IPS-NIHi11 (cell line): ENCODE data around the gene BMX.

Source experiments
- DNase-seq: peaks from one replicate; pipeline ENCODE4 v3.0.0; 2012; ENCODE audit warnings: mixed read lengths, low spot score

The BMX gene

DNA sequence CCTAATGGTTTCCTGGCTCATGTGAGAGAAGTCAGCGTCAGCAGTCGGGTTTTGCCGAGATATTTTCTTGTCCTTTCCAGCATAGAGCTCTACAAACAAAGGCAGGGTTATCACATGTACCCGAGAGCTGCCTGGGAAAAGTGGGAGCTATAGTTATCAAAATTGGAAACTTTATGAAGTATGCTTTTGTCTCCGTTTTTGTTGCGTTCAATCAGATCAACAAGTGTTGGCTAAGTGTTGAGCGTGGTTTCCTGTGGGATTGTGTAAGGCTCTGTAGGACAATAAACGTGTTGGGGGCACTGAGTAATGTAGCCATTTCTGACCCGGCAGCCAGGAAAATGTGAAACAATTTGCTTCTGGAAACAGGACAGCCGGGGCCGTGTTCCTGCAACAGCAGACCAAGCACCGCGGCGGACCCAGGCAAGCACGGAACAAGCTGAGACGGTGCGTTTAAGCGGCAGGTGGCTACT is at the start of gene BMX:
TSS of gene BMX (plus strand) at position 311 of the 470 bp plus-strand sequence. CDS start 7,547 bp downstream, outside the sequence.
- no peak for DNase-seq

DNA sequence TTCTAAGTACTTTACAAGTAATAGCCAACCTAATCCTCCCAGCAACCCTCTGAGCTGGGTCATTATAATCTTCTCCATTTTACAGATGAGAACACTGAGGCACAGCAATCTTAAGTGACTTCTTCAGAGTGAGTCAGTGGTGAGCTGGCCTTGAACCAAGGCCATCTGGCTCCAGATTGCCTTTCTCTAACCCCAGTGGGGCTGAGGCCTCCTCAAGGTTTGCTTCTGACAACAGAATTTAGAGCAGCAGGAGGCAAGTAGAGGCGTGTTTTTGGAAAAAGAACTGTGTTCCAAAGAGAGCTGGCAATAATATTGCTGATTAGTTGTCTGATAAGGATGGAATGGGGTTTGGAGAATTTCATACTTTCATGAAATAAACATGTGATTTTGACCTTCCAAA is 48.7 kb upstream of the BMX start:
- no peak for DNase-seq

DNA sequence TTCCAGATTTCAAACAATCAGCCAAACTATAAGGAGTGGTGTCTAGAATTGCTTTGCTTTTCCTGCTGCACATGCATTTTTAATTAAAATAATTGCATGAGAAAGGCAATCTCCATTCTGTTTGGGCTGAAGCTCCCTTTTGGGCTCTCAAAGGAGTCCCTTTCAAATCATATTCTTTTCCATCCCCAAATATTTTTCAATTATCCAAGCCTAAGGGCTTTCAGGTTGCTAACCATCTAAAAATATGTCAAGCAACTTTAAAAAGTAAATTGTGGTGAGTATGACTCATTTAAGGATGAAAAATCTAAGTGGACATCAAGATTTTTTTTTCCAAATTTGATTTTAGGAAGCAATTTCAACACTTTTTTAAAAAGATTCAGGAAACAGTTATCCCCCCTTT is 35.9 kb upstream of the BMX start:
- no peak for DNase-seq

DNA sequence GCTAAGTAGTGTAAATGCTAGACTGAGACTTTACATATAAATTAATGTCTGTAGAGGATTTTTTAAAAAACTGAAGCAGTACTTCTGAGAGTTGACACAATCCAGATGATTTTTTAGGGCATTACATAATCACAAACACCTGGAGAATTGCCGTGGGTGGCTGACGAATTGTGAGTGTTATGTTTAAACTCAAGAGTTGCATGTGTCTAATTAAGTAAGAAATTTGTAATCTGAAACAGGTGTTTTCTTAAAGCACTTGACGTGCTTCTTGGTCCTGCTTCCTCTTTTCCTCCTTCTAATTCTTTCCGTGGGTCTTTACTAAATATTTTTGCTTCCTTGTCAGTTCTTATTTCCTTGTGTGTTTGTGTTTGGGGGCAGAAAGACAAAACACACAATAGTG is 35.3 kb upstream of the BMX start:
- no peak for DNase-seq

DNA sequence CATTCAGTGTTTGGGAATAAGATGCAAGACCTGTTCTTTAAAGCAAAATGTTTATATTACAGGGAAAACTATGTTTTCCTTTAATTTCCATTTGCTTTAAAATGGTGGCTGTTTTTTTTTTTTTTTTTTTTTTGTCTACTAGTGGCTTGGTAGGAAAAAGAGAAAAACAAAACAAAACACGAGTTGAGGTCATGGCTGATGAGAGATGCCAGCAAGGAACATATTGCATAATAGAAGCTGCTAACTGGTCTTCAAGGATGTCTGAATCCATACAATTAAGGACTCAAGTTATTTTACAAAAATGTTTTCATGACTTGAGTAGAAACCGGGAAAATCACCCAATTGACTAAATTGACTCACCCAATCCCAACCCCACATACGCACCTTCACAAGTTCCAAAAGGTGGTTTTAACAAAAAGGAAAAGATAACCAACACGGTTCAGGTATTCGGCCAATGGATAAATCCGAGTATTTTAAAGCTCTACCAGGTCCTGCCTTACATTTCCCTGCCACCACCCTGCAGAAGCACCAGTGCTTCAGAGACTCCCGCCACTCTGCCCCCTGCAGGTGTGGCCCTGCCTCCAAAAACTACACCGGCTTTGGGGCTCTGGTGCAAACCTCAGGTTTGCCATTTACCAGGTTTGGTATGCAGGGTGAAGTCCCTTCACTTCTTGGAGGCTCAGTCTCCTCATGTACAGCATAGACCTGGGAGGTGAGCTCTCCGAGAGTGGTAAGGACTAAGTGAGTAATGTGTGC is 34.5 kb upstream of the BMX start:
- DNase-seq = peak; percentile 21

DNA sequence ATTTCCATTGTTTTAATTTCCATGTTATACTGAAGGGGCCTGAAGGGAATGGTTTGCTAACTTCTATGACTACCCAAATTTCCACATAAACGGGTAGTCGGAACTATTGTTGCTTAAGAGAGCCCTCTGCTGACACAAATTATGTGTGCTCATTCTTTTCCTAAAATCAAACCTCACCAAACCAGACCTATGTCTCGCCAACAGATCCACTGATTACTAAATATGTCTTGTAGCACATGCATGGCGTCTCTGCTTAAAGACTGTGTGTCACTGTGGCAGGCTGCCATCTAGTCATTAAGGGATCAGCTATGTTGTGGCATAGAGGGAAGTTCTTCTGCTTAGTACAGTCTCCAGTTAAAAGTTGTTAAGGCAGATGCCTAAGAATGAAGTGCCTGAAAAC is 32.6 kb upstream of the BMX start:
- no peak for DNase-seq

DNA sequence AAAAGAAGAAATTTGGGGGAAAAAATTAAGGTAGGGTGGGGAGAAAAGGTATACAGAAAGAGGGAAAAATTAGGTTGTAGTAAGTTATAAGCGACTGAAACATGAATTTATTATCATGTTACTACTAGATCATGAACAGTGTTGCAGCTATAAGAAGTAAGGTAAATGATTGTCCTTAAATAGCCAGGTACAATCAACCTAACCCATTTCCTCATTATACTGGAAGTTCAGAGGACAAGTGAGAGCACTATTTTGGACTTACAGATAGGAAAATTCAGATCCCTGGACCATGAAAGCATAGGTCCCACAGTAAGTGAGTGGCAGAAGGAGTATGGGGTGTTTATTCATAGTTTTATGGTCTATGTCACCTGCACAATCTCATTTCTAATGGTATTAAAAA is 31.0 kb upstream of the BMX start:
- no peak for DNase-seq

DNA sequence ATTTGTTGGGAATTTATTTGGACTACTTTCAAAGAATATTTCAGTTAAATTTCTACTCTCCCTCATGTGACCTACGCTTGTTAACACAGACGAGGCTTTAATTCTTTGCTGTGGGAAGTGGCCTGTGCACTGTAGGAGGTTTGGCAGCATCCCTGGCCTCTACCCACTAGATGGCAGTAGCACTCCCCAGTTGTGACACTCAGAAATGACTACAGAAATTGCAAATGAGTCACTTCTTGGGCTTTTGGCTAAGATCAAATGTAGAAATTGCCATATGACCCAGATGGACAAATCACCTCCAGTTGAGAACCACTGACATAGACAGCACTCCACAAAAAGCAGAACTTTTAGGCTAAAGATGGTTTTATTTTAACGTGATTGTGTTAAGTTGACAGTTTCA is 29.6 kb upstream of the BMX start:
- DNase-seq = peak; percentile 20

DNA sequence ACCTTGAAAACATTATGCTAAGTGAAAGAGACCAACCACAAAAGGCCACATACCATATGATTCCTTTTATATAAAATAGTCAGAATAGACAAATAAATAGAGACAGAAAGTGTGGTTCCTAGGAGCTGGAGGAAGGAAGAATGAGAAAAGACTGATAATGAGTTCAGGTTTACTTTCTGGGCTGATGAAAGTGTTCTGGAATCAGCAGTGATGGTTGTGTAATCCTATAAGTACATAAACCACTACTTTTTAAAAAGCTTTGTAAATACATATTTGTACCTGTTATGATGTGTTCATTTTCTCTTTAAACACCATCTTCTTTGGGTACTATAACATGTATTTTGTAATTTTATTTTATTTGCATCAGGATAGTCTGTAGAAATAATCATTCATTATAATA is 28.1 kb upstream of the BMX start:
- DNase-seq = no peak

DNA sequence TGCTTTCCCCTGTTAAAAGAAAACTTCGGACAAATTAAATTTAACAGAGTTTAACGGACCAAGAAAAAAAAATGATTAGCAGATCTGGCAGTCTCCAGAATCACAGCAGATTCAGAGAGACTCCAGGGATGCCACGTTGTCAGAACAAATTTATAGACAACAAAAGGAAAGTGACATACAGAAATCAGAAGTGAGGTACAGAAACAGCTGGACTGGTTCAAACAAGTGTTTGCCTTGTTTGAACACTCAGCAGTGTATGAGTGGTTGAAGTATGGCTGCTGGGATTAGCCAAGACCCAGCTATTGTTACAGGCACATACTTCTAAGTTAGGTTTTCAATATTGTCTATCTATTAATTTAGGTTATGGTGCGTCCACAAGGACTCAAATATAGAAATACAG is 26.6 kb upstream of the BMX start:
- DNase-seq = no peak

DNA sequence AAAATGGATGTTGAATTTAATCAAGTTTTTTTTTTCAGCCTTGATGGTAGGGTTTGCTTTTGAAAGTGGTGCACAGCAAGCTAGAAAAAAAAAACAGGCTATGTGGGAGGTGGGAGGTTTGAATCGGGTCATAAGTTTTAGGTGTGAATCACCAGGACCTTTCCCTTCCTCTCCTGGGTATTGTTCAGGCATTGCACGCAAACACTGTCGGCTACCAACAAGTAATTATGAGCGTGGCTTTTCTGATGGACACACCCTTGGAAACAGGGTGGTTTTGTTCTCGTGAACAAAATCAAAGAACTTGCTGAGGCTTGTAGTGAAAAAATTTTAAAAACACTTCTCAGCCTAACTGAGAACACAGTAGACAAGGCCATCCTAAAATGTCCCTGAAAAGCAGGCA is 25.6 kb upstream of the BMX start:
- DNase-seq = no peak

DNA sequence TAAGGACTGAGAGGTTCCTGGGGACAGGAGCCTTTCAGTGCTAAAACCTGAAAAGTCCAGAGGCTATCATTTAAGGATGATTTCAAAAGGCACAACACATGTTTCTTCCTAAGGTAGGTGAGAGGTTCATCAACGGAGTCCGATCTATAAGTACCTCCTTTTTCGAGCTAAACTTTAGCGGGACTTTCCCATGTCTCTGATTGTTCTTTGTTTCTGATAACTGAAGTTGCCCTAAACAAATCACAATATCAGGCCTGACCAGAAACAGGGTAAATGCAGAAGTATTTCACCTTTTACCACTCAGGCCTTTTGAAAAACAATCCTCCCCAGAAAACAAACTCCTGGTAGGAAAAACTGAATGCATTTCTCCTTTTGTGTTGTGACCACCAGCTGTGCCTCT is 25.1 kb upstream of the BMX start:
- DNase-seq = no peak

DNA sequence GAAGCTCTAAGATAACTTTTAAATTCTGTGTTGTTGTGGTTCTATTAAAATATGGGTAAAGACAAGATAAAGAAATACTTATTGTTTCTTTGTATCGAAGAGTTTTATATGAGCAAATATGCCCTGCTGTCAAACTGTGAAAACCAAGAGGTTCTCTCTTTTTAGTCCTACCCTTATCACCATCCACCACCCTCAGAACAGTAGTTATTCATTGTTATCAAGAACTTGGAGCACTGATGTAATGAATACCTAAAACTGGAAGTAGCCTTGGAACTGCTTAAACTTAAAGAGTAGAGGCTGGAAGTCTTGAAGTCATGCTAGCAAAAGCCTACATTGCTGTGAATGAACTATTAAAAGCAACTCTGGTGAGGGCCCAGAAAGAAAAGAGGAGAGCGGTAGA is 16.7 kb upstream of the BMX start:
- DNase-seq = no peak

DNA sequence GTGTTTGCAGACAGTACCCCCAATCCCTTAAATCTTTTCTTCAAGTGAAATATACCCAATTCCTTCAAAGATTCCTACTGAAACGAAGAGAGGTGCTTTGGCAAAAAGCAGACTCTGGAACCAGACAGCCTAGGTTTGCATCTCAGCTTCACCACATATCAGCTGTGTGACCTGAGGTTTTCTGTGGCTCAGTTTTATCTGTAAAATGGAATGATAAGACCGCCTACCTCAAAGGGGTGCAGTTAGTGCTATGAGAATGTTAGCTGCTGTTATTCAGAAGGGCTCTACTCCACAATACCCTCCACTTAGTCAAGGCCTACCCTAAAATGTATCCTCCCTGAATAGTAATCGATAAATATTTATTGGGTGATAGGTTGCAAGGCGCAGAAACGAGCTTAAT is 8.1 kb upstream of the BMX start:
- DNase-seq = no peak

DNA sequence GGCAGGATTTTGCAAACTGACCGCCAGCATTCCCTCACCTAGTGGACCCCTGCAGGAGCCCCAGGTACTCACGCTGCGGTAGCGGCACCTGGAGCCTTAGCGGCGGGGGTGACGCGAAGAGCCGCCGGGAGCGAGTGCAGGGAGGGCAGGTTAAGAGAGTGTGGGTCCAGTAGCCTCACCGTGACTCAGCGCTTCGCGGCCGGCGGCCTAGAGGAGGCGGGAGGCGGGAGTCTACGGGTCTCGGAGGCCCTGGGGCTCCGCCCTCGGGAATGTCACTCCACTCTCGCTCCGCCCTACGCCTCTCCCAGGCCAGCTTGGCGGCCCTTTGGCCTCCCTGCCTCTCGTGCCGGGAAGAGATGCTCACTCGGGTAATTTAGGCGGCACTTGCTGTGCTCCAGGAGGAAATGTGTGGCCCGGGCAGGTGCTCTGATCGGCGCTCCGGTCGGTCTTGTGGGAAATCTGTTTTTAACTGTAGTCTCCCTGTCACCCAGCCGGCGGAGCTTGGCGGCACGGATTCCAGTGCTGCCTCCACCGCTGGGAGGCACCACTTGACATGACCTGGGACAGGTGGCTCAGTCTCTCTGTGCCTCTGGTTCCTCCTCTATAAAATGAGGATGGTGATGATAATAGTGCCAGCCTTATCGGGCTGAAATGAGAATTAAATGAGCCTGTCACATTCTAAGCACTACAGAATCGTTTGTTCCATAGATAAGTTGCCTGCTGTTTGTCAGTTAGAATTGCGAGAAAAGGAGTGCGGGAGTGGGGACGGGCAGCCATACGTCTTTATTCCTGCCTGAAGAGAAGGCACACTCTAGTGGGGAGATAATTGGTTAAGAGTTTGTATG is 7.3 kb upstream of the BMX start, which contains the start of gene PIR:
TSS of gene PIR (minus strand) at position 216 of the 845 bp plus-strand sequence. CDS start 2,076 bp downstream, outside the sequence.
- DNase-seq = peak; percentile 91

DNA sequence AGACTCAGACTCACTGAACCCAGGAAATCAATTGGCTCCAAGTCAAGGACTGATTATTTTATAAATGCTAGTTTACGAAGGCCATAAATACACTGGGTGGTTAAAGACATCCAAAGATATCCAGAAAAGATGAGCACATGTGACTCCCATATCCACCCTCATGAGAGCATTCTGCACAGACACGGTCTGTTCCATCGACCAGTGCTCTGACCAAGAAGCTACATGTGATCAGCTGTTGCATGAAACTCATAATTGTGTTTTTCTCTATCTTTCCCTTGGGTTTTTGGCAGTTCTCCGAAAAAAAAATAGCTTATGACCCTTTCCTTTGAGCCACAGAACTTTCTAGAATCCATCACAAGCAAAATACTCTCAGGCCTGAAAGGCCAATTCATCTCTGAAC is 4.8 kb upstream of the BMX start:
- no peak for DNase-seq

DNA sequence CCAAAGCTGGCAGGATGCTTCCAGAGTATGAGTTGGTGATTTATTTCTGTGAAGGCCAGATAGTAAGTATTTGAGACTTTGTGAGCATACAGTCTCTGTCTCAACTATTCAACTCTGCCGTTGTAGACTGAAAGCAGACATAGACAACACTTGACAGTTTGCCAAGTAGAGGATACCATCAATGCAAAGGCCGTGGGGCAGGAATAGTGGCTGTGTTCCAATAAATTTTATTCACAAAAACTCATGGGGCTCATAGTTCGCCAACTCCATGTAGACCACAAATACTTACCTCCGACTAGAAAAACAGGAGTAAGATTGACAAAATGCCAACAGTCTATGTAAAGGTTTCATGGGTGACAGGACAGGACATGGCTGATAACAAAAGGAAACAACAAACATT is 3.8 kb upstream of the BMX start:
- no peak for DNase-seq

DNA sequence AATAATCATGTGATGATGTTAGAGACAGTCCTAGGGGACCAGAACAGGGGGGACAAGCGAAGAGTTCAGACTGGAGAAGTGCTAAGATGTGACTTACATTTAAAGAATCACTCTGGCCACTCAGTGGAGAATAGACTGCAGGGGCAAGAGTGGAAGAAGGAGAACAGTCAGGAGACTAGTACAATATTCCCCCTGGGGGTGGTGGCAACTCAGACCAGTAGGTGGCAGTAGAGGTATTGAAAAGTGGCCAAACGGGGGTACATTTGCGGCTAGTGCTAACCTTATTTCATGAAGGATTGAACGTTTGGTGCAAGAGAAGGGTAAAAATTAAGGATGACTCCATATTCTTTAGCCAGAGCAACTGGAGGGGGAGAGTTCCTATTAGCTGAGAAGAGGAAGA is 2.7 kb upstream of the BMX start:
- peak; percentile 67 for DNase-seq

DNA sequence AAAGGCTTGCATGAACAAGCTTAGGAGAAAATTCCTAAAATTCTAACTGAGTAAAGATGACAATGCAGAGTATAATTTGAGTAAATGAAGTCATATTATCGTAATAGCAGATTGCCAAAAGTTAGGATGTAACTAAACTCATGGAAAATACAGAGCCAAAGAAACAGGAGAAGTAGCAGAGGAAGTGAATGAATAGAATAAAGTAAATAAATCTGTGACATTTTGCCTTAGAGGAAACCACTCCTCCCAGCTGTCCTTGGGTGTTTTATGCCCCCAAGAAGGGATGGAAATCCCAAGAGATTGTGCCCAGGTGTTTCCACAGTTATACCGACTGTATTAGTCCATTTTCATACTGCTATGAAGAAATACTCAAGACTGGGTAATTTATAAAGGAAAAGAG is 1.9 kb upstream of the BMX start:
- no peak for DNase-seq

DNA sequence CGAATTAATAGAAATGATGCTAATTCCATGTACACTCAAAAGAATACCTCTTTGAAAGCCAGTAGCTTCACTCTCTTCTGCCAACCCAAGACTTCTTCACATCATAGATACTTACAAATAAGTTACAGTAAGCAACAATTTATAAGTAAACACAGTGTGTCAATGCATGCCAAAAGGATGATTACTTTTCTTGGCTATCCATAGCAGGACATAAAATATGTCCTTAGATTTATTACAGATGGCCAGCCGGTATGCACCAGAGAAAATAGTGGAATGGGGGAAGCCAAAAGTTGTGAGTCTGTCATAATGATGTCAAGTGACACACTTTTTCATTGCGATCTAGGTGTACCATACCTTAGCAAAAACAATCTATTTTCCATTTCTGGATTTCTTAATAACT is 631 bp upstream of the BMX start:
- no peak for DNase-seq

DNA sequence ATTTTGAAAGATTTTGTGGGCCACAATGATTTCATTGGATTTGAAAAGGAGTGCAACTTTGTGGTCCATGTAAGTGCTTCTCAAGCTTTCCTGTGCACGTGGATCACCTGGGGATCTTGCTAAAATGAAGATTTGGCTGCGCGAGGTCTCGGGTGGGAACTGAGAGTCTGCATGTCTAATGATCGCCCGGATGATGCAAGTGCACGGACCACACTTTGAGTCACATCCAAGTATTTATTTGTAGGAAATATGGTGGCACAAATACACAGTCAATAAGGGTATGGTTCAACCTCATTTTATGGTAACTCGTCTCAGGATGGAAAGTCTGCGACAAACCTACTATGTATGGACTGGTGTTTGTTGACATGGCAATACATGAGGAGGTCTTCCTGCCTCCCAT is 899 bp downstream of the BMX start:
- no peak for DNase-seq

DNA sequence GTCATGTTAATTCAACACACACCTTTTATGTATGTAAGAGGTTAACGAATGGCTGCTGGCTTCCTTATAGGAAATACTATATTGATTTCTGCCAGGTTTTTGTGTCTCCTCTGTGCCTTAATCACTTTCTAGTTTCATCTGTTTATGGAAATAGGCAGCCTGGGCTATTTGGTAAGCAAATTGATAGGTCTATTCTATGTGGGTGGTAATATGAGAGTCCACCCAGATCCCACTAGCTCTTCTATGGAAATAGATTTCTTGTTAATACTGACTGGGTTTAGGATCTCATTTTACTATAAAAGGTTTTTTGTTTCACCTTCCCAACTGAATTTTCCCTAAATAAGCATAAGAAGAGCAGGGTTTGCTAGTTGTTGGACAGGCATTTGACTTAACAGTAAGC is 4.1 kb downstream of the BMX start:
- DNase-seq = no peak

DNA sequence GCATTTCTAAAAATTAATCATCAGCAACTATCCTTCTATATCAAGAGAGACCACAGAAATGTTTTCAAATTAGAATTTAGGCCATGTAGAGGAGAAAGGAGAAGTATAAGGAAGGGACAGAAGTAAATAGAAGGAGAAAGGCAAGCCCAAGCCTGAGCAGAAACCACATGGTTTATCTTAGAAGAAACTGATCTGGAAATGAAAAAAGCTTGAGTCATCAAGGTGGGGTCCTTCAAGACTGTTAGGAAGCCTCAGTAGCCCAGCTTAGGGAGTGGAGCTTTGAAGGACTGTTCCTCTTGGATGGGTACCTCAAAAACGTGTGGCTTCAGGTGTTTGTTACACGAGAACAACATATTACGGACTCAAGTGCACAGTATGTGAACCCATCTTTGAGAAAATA is 4.5 kb downstream of the BMX start:
- DNase-seq = no peak
